ENCODE measurements around the gene VPS13D.
A peak's percentile ranks its signal among the peaks of the same experiment; 100 is the strongest.

VPS13D gene

DNA sequence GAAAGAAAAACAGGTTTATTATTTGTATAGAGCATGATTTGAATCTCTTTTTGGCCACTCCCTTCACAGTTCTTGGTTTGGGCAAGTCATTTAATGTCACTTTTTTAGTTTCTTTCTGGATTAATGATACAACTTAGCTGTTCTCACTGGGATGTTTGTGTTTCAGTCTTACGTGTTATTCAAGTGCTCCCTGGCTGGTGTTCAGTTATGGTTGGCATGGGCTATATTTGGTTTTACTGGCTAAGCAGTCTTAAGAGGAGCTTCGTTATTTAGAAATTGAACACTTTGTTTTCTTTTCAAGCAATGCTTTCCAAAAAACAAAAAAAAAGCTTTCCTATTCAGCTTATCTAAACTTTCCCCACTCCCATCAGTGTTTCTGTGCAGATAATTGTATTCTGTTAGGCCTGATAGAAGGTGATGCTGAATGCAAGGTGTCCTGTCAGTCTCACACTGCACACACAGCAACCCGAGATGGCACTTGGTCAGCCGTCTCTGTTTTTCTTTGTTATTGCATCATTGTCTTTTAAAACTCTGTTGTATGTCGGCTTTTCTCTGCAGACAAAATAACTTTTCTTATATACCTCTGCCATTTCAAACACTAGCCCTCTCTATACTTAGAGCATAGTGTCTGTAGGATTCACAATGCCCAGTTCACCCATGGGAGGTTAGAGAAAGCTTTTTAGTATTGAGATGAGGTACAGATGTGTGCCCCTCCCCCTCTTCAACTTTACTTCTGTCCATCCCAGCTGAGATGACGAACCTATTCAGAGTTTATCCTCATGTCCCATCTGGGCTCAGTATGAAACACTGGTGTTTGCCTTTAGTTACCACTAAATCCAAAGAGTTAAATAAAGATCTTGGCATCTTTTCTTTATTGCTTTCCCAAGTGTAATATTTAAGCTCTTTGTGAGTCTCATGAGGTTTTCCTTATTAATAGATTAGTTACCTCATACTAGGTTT, 80.2 kb downstream of the VPS13D start:
- Histone ChIP-seq H3K4me1 (ENCODE audit: insufficient read depth, poor library complexity, severe bottlenecking) (no peaks in the 10 kb centered on the region), H3K27me3 (ENCODE audit: insufficient read depth, poor library complexity, severe bottlenecking) (no peaks in the 10 kb centered on the region), H3K27ac (ENCODE audit: poor library complexity, severe bottlenecking) (no peak overlapping the region), H3K36me3 (ENCODE audit: low read depth) (peaks cover 80% of the 10 kb centered on the region), H3K9me3 (ENCODE audit: severe bottlenecking) (no peaks in the 10 kb centered on the region), H3K4me3 (ENCODE audit: severe bottlenecking) (no peak overlapping the region)
- no peak for ATAC-seq (ENCODE audit: low read depth)
- TF ChIP-seq, protein P1, sequence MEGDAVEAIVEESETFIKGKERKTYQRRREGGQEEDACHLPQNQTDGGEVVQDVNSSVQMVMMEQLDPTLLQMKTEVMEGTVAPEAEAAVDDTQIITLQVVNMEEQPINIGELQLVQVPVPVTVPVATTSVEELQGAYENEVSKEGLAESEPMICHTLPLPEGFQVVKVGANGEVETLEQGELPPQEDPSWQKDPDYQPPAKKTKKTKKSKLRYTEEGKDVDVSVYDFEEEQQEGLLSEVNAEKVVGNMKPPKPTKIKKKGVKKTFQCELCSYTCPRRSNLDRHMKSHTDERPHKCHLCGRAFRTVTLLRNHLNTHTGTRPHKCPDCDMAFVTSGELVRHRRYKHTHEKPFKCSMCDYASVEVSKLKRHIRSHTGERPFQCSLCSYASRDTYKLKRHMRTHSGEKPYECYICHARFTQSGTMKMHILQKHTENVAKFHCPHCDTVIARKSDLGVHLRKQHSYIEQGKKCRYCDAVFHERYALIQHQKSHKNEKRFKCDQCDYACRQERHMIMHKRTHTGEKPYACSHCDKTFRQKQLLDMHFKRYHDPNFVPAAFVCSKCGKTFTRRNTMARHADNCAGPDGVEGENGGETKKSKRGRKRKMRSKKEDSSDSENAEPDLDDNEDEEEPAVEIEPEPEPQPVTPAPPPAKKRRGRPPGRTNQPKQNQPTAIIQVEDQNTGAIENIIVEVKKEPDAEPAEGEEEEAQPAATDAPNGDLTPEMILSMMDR (IDR thresholded peaks at IDR 0.05; ENCODE audit: poor library complexity, severe bottlenecking): no peak
- DNase-seq (ENCODE audit: low spot score): no peak

DNA sequence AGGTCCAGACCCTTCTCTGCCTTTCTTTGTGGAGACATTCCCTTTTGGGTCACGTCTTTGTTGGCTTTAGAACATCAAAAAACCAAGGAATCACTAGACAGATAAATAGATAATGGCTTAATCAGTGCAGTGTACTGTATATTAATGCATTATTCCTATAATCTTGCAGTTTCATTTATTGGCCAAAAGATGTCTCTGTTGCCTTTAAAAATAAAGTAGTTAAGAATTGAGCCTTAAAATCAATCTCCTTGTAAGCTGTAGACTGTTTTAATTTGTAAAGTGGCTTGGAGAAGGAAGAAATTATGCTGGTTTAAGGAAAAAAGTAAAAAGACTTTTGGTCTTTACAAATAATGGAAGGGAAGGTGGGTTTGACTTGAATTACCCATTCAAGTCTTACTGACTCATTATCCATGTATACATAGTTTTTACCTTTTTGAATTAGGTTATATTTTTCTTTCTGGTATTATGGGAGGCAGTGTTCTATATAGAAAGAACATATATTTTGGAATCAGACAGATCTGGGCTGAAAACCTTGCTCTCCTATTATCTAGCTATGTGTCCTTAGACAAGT, 84.6 kb downstream of the VPS13D start:
- Histone ChIP-seq H3K9me3 (ENCODE audit: severe bottlenecking) (no peaks in the 10 kb centered on the region), H3K27me3 (ENCODE audit: insufficient read depth, poor library complexity, severe bottlenecking) (no peaks in the 10 kb centered on the region), H3K4me3 (ENCODE audit: severe bottlenecking) (no peak overlapping the region), H3K27ac (ENCODE audit: poor library complexity, severe bottlenecking) (no peak overlapping the region), H3K4me1 (ENCODE audit: insufficient read depth, poor library complexity, severe bottlenecking) (no peaks in the 10 kb centered on the region), H3K36me3 (ENCODE audit: low read depth) (peaks cover 79% of the 10 kb centered on the region)
- ATAC-seq (ENCODE audit: low read depth) (no peak), DNase-seq (ENCODE audit: low spot score) (no peak)
- TF ChIP-seq, protein P1 (IDR thresholded peaks at IDR 0.05; ENCODE audit: poor library complexity, severe bottlenecking): peak; percentile 43

DNA sequence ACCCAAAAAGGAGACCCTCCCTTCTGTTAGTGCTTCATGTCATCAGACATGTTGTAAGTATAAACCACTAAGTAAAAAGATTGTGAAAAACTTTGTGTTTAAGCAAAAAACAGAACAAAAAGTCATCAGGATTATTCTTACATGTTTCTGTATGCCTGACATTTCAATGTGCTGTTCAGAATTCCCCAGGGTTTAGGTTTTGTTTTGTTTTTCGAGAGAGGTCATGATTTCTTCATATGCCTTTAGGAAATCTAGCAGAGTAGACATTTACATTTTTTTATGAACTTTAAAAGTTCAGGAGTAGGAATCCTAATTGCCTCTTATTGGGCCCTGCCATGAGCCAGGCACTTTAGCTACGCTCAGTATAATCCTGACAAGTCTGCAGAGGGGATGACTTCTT, 85.3 kb downstream of the VPS13D start:
- TF ChIP-seq, protein P1 (IDR thresholded peaks at IDR 0.05; ENCODE audit: poor library complexity, severe bottlenecking): no peak
- H3K36me3 ChIP-seq (ENCODE audit: low read depth): peaks cover 81% of the 10 kb centered on the region
- no peak overlapping the region for H3K27ac ChIP-seq (ENCODE audit: poor library complexity, severe bottlenecking)
- no peaks in the 10 kb centered on the region for H3K27me3 ChIP-seq (ENCODE audit: insufficient read depth, poor library complexity, severe bottlenecking)
- ATAC-seq (ENCODE audit: low read depth): no peak
- H3K4me1 ChIP-seq (ENCODE audit: insufficient read depth, poor library complexity, severe bottlenecking): no peaks in the 10 kb centered on the region
- no peak overlapping the region for H3K4me3 ChIP-seq (ENCODE audit: severe bottlenecking)
- DNase-seq (ENCODE audit: low spot score): no peak
- H3K9me3 ChIP-seq (ENCODE audit: severe bottlenecking): no peaks in the 10 kb centered on the region

DNA sequence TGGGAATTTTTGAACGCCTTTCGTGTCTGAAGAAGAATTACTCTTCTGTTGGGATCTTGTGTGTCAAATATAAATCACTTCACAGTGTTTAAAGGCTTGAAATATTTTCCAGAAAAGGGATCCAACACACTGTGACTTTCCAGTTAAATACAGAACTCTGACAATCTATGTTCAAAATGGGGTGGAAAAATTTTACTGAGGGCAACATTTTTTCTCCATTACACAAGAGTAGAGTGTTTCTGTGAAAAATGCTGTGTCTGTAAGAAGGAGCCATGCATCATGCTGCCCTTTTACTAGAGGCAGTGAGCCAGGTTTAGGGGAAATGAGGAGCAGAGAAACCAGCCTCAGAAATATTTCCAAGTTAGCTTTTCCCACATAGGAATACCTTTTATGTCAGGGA, 86.5 kb downstream of the VPS13D start:
- DNase-seq (ENCODE audit: low spot score) (no peak), ATAC-seq (ENCODE audit: low read depth) (no peak)
- H3K27me3 ChIP-seq (ENCODE audit: insufficient read depth, poor library complexity, severe bottlenecking): no peaks in the 10 kb centered on the region
- H3K36me3 ChIP-seq (ENCODE audit: low read depth): peaks cover 86% of the 10 kb centered on the region
- H3K4me1 ChIP-seq (ENCODE audit: insufficient read depth, poor library complexity, severe bottlenecking): no peaks in the 10 kb centered on the region
- H3K27ac ChIP-seq (ENCODE audit: poor library complexity, severe bottlenecking): no peak overlapping the region
- no peaks in the 10 kb centered on the region for H3K9me3 ChIP-seq (ENCODE audit: severe bottlenecking)
- TF ChIP-seq, protein P1 (IDR thresholded peaks at IDR 0.05; ENCODE audit: poor library complexity, severe bottlenecking): no peak
- no peak overlapping the region for H3K4me3 ChIP-seq (ENCODE audit: severe bottlenecking)
